Activated CD4-positive, CD25-positive, alpha-beta regulatory T cell (primary cell): ENCODE measurements around the gene POMGNT2.

Experiments used
- DNase-seq, 4 experiments: peaks; one replicate each; lab custom pipeline; 2025; lab: John Stamatoyannopoulos, UW

POMGNT2 gene

GRCh38 chr3:43102773-43103480, 3.0 kb downstream of the POMGNT2 start:
- DNase-seq, result no peak

- no peak for DNase-seq
Measured at GRCh38 chr3:43098761-43099160, 7.1 kb downstream of the POMGNT2 start.

- DNase-seq, result no peak
Measured at GRCh38 chr3:43097400-43098080, 8.3 kb downstream of the POMGNT2 start.

GRCh38 chr3:43096761-43097160, 9.1 kb downstream of the POMGNT2 start:
- no peak for DNase-seq

GRCh38 chr3:43095370-43095769, 10.5 kb downstream of the POMGNT2 start:
- no peak for DNase-seq

- no peak for DNase-seq
Measured at GRCh38 chr3:43094851-43095250, 11.0 kb downstream of the POMGNT2 start.

GRCh38 chr3:43094381-43094780, 11.5 kb downstream of the POMGNT2 start:
- no peak for DNase-seq

GRCh38 chr3:43093974-43094373, 11.9 kb downstream of the POMGNT2 start:
- no peak for DNase-seq

- no peak for DNase-seq
Measured at GRCh38 chr3:43093006-43093405, 12.9 kb downstream of the POMGNT2 start.

GRCh38 chr3:43091481-43091880, 14.4 kb downstream of the POMGNT2 start:
- no peak for DNase-seq

- DNase-seq, result no peak
Measured at GRCh38 chr3:43090238-43090637, 15.6 kb downstream of the POMGNT2 start.

- no peak for DNase-seq
Measured at GRCh38 chr3:43089081-43089480, 16.8 kb downstream of the POMGNT2 start.

- DNase-seq, result no peak
Measured at GRCh38 chr3:43087249-43087776, 18.6 kb downstream of the POMGNT2 start.

GRCh38 chr3:43086460-43087165, 19.3 kb downstream of the POMGNT2 start:
- no peak for DNase-seq

- DNase-seq, result no peak
Measured at GRCh38 chr3:43082457-43082856, 23.4 kb downstream of the POMGNT2 start.

- DNase-seq, result no peak
Measured at GRCh38 chr3:43081796-43082195, 24.1 kb downstream of the POMGNT2 start.

- DNase-seq, result no peak
Measured at GRCh38 chr3:43080726-43081568, 24.9 kb downstream of the POMGNT2 start.

GRCh38 chr3:43079536-43080332, 26.1 kb downstream of the POMGNT2 start:
- DNase-seq, result no peak

GRCh38 chr3:43077707-43078106, 28.2 kb downstream of the POMGNT2 start:
- DNase-seq, result no peak

- DNase-seq, result no peak
Measured at GRCh38 chr3:43077261-43077660, 28.6 kb downstream of the POMGNT2 start.

GRCh38 chr3:43076857-43077256, 29.0 kb downstream of the POMGNT2 start:
- no peak for DNase-seq
